GM23338 (cell line): ENCODE measurements around the gene TBX6. TPM values are rescaled to one million over a fixed set of nuclear protein-coding genes. Genes with fewer than 3 reads are reported as not detected.

Experiments
- ATAC-seq: fragments of 200-7000 bp; cut with Tn5 transposase; 3 replicates; pipeline ENCODE4 v1.9.1; 2020
- DNase-seq: peaks from one replicate; pipeline ENCODE4 v3.0.0-alpha.2; 2015; ENCODE audit warnings: low spot score
- H2AFZ ChIP-seq: fragments of 200-600 bp; sonication (generic); 2 replicates; pipeline ENCODE4 v1.8.0; 2016; ENCODE audit warnings: antibody characterized with exemption, mild to moderate bottlenecking, moderate library complexity
- H3F3A ChIP-seq: fragments of 200-600 bp; sonication (generic); replicated peaks from 2 replicates; pipeline ENCODE4 v1.8.0; 2017; ENCODE audit warnings: antibody characterized with exemption, mixed run types, low read depth
- H3K27ac ChIP-seq: fragments of 200-600 bp; sonication (generic); 2 replicates; pipeline ENCODE4 v1.6.1; 2016; ENCODE audit warnings: low read depth
- H3K27me3 ChIP-seq: fragments of 200-600 bp; sonication (generic); 2 replicates; pipeline ENCODE4 v1.8.0; 2016; ENCODE audit warnings: mild to moderate bottlenecking, mixed run types, moderate library complexity; ENCODE audit not compliant: insufficient read depth
- H3K36me3 ChIP-seq: fragments of 200-600 bp; sonication (generic); 2 replicates; pipeline ENCODE4 v1.8.0; 2016; ENCODE audit warnings: mild to moderate bottlenecking; ENCODE audit not compliant: insufficient read depth
- H3K4me1 ChIP-seq: fragments of 200-600 bp; sonication (generic); 2 replicates; pipeline ENCODE4 v1.8.0; 2016; ENCODE audit warnings: mild to moderate bottlenecking, moderate library complexity; ENCODE audit not compliant: insufficient read depth
- H3K4me2 ChIP-seq: fragments of 200-600 bp; sonication (generic); 2 replicates; pipeline ENCODE4 v1.7.1; 2017; ENCODE audit warnings: mixed run types
- H3K4me3 ChIP-seq: fragments of 200-600 bp; sonication (generic); 2 replicates; pipeline ENCODE4 v1.6.1; 2016; ENCODE audit warnings: mixed run types
- H3K79me2 ChIP-seq: fragments of 200-600 bp; sonication (generic); replicated peaks from 2 replicates; pipeline ENCODE4 v1.8.0; 2017; ENCODE audit warnings: mild to moderate bottlenecking; ENCODE audit not compliant: insufficient read depth
- H3K9me2 ChIP-seq: fragments of 200-600 bp; sonication (generic); 2 replicates; pipeline ENCODE4 v1.8.0; 2017; ENCODE audit not compliant: insufficient read depth
- H4K20me1 ChIP-seq: fragments of 200-600 bp; sonication (generic); replicated peaks from 2 replicates; pipeline ENCODE4 v1.8.0; 2017; ENCODE audit warnings: mild to moderate bottlenecking; ENCODE audit not compliant: insufficient read depth
- H3K27ac Mint-ChIP-seq: 2 replicates; pipeline ENCODE4 v1.8.0; 2020; ENCODE audit warnings: inconsistent platforms, mild to moderate bottlenecking, moderate library complexity, mixed read lengths
- H3K27me3 Mint-ChIP-seq: 3 replicates; pipeline ENCODE4 v1.8.0; 2022; ENCODE audit warnings: low read depth, mild to moderate bottlenecking, moderate library complexity, mixed read lengths, inconsistent platforms; ENCODE audit not compliant: insufficient read depth, poor library complexity
- H3K36me3 Mint-ChIP-seq: 3 replicates; pipeline ENCODE4 v1.8.0; 2021; ENCODE audit warnings: low read depth, mild to moderate bottlenecking, inconsistent platforms, moderate library complexity, mixed read lengths
- H3K4me1 Mint-ChIP-seq: 3 replicates; pipeline ENCODE4 v1.8.0; 2020; ENCODE audit warnings: mild to moderate bottlenecking, inconsistent platforms, mixed read lengths
- H3K4me3 Mint-ChIP-seq: 3 replicates; pipeline ENCODE4 v1.8.0; 2021; ENCODE audit warnings: moderate library complexity, mild to moderate bottlenecking, inconsistent platforms, mixed read lengths
- H3K9me3 Mint-ChIP-seq: 3 replicates; pipeline ENCODE4 v1.8.0; 2020; ENCODE audit warnings: moderate library complexity, mild to moderate bottlenecking, inconsistent platforms, mixed read lengths
- CREB1 ChIP-seq: fragments of 250-450 bp; sonication (Bioruptor Pico); IDR thresholded peaks from 2 replicates; pipeline ENCODE4 v1.5.0; 2020; ENCODE audit warnings: low read depth, mild to moderate bottlenecking, moderate library complexity
- CTCF ChIP-seq, 2 experiments: fragments of 200-600 bp in 1 of 2; sonication (generic) in 1 of 2; conservative IDR thresholded peaks; 2 replicates each; pipeline versions ENCODE4 v1.5.1 to v1.6.1; 2016 to 2017; ENCODE audit warnings: antibody characterized with exemption in 2 of 2, low read depth in 2 of 2, mild to moderate bottlenecking in 2 of 2, moderate library complexity in 1 of 2
- ETS1 ChIP-seq: IDR thresholded peaks from 2 replicates; pipeline ENCODE4 v1.6.1; 2016; ENCODE audit warnings: antibody characterized with exemption
- EZH2 ChIP-seq: fragments of 200-600 bp; sonication (generic); IDR thresholded peaks from one replicate; pipeline ENCODE4 v1.8.0; 2017; ENCODE audit warnings: antibody characterized with exemption, mild to moderate bottlenecking, low read depth; ENCODE audit not compliant: unreplicated experiment
- EZH2phosphoT487 ChIP-seq: fragments of 200-600 bp; sonication (generic); IDR thresholded peaks from one replicate; pipeline ENCODE4 v1.8.1; 2018; ENCODE audit warnings: antibody characterized with exemption; ENCODE audit not compliant: unreplicated experiment
- JUNB ChIP-seq: IDR thresholded peaks from one replicate; pipeline ENCODE4 v1.6.1; 2016; ENCODE audit warnings: antibody characterized with exemption; ENCODE audit not compliant: unreplicated experiment
- NANOG ChIP-seq: IDR thresholded peaks from 2 replicates; pipeline ENCODE4 v1.6.1; 2016; ENCODE audit warnings: antibody characterized with exemption, borderline replicate concordance
- POLR2AphosphoS5 ChIP-seq: IDR thresholded peaks from 2 replicates; pipeline ENCODE4 v1.6.1; 2016; ENCODE audit warnings: antibody characterized with exemption, low read depth
- REST ChIP-seq: IDR thresholded peaks from one replicate; pipeline ENCODE4 v1.6.1; 2018; ENCODE audit warnings: antibody characterized with exemption; ENCODE audit not compliant: unreplicated experiment
- STAT1 ChIP-seq: IDR thresholded peaks from one replicate; pipeline ENCODE4 v1.6.1; 2016; ENCODE audit warnings: antibody characterized with exemption; ENCODE audit not compliant: unreplicated experiment
- ZNF114 ChIP-seq: fragments of 250-450 bp; sonication (Bioruptor Pico); IDR thresholded peaks from 2 replicates; pipeline ENCODE4 v1.5.0; 2020; ENCODE audit warnings: mild to moderate bottlenecking, moderate library complexity
- ZNF331 ChIP-seq: fragments of 250-450 bp; sonication (Bioruptor Pico); IDR thresholded peaks from 2 replicates; pipeline ENCODE4 v1.5.0; 2020; ENCODE audit warnings: low read depth, mild to moderate bottlenecking, moderate library complexity
- ZNF462 ChIP-seq: fragments of 250-450 bp; sonication (Bioruptor Pico); IDR thresholded peaks from 2 replicates; pipeline ENCODE4 v1.5.0; 2020; ENCODE audit warnings: mild to moderate bottlenecking, moderate library complexity
- polyA plus RNA-seq: library from polyadenylated mRNA; unstranded; fragments of >200 nt; fragmentation: Nextera tagmentation; extraction: Ambion mirVana; gene quantifications from 2 replicates; pipeline ENCODE4 v1.2.1, GENCODE V29; 2016
- total RNA-seq: library from RNA; depleted of rRNA; stranded (reverse); fragments of >200 nt; shearing (Covaris generic); gene quantifications from 2 replicates; pipeline ENCODE4 v1.2.3, GENCODE V29; 2014

TBX6 gene
- total and polyA plus RNA-seq, 2 experiments from 2014 or later, result 1.1 to 2.4 TPM

GRCh38 chr16:30092373-30093010, 768 bp upstream of the TBX6 start:
- Mint-ChIP-seq H3K27ac (peak overlapping the region; percentile 85), H3K4me1 (peaks cover 20% of the 10 kb centered on the region), H3K36me3 (peaks cover 29% of the 10 kb centered on the region), H3K27me3 (peaks cover 29% of the 10 kb centered on the region), H3K9me3 (peaks cover 13% of the 10 kb centered on the region), H3K4me3 (peak overlapping the region; percentile 88)
- Histone ChIP-seq H3K9me2 (no peaks in the 10 kb centered on the region), H3K27me3 (0 out of 2 replicates have a peak, but pooled peaks cover 3% of the 10 kb centered on the region), H3K36me3 (no peaks in the 10 kb centered on the region; the same call in 1 of the 2 replicates), H2AFZ (peak overlapping the region; percentile 97; the same call in 1 of the 2 replicates), H3K27ac (peak overlapping the region; percentile 80; the same call in 1 of the 2 replicates), H3K79me2 (0 out of 2 replicates have a peak, but pooled peaks cover 8% of the 10 kb centered on the region), H3K4me3 (peak overlapping the region; percentile 92), H4K20me1 (no peaks in the 10 kb centered on the region), H3K4me2 (peak overlapping the region; percentile 99), H3F3A (peaks cover 40% of the 10 kb centered on the region), H3K4me1 (peaks cover 14% of the 10 kb centered on the region)
- peak; percentile 51 for ATAC-seq
- peak; percentile 94 for DNase-seq
- TF ChIP-seq POLR2AphosphoS5 (peak; percentile 19), EZH2phosphoT487 (no peak), REST (no peak), EZH2 (no peak), STAT1 (no peak), JUNB (no peak), ZNF114 (CRISPR knock-in tag) (0 out of 2 replicates have a peak, but pooled peaks have one; percentile 61), ZNF462 (CRISPR knock-in tag) (no peak), NANOG (no peak), ZNF331 (no peak), CREB1 (peak; percentile 42), ETS1 (no peak), CTCF (conservative IDR thresholded peaks at IDR 0.05; ENCODE audit: low read depth in 2 of 2) (peak; percentile 86 to 89)
